Medulla oblongata (tissue), 1 donor: ENCODE results near the gene KIF1A.

ENCODE experiments used
- DNase-seq: peaks from one replicate; pipeline ENCODE4 v3.0.0-alpha.2; 2015; ENCODE audit errors: extremely low spot score

KIF1A gene

DNA sequence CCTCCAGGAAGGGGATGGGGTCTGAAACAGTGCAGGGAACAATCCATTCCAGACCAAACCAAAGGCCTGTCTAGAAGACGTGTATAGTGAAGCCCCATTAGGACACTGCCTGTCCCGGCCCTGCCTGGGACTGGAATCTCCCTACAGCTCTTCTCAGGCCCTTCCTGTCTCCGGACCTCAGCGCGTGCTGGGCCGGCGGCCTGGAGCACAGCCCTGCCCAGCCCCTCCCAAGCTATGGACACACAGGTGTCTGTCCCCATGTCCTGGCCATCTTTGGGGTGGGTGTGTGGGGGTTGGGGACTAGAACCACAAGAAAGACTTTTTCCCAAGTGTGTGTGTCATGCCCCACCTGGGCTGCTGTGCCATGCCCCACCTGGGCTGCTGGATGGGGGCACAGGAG, 51.8 kb downstream of the KIF1A start:
- no peak for DNase-seq

DNA sequence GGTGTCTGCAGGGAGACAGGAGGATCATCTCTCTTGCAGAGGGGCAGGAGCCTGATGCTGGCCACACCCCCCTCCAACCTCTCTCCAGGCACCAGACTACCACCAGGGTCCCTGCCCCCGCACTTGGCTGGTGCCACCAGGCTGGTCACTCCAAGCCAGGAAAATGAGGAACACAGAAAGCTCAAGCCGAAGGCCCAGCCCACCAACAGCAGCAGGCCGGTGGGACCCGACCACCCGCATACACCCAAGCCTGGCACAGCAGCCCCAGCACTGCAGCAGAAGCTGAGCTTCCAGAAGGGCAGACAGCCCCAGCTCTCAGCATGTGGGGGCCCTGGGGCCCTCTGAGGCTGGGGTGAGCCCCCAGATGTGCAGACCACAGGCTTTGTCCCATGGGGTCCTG, 52.7 kb downstream of the KIF1A start:
- DNase-seq = no peak

DNA sequence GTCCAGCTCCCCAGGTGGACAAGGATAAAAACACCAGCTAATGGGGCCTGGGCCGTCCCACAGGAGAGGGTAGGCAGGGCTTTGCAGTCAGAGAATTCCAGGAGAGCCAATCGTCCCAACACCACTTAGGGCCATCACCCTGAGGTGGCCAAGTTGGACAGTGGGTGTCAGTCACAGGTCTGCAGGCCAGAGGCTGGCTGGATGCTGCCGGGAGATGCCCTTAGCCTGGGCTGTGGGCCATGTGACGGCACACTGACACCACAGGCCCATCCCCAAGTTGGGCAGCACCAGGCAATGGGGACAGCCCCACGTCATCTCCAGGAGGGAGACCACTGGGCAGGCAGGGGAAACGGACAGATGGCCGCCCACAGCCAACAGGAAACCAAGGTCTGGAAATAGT, 53.9 kb downstream of the KIF1A start:
- no peak for DNase-seq

DNA sequence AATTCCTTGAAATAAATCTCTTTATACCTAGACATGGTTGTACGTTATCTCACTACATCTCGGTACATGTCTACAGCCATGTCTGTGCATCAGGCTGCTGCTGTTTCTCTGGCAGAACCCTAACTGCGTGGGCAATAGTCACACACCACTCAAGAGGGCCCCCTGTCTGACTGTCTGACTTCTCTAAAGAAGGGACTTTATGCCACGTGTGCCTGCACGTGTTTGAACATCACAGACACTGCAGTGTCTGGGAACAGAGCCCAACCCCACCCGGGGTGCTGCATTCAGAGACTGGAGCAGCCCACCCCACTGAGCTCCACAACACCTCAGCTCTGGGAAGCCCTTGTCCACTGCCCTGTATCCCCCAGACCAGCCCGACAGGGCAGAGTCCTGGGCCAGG, 55.0 kb downstream of the KIF1A start:
- DNase-seq = peak; percentile 39

DNA sequence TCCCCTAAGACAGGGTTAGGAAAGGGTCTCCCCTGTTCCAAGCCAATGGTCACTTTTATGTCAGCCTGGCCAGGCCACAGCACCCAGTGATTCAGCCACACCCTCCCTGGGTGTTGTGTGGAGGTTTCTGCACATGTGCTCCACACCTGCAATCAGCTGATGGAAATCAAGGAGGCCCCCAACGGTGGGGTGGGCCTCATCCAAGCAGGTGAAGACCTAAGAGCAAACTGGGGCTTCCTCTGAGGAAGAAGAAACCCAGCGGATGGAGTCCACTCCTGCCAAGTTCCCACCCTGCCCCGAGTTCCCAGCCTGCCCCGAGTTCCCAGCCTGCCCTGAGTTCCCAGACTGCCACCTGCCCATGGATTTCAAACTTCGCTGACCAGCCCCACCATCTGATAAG, 55.4 kb downstream of the KIF1A start:
- no peak for DNase-seq

DNA sequence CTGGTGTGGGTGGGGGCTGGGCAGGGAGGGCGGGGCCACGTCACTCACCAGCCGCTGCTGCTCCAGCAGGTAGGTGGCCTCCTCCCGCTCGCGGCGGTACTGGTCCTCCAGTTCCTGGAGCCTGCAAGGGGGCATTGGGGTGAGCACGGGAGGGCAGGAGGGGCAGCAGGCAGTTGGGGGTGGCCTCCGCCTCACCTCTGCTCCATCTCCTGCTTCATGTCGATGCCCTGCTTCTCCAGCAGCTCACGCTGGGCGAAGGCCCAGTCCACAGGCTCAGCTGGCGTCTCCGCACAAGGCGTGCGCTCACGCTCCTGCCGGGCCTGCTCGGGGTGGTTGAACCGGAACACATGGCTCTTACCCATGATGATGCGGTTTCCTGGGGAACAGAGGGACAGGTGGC, 57.0 kb downstream of the KIF1A start:
- DNase-seq = no peak

DNA sequence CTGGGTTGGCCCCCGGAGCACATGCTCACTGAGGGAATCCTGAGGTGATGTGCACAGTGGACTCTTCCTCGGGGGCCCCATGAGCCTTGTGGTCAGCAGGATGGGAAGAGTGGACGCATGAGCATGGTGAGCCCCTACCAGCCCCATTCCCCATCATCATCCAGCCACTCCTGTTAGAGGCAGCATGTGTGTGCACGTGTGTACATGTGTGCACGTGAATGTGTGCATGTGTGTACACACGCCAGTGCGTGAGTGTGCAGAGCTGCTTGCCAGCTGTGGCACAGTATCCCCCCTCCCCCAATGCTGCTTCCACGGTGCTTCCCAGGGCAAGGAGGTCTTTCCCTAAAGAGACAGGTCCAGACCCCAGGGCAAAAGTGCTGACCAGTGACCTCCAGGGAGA, 57.8 kb downstream of the KIF1A start:
- DNase-seq = no peak

DNA sequence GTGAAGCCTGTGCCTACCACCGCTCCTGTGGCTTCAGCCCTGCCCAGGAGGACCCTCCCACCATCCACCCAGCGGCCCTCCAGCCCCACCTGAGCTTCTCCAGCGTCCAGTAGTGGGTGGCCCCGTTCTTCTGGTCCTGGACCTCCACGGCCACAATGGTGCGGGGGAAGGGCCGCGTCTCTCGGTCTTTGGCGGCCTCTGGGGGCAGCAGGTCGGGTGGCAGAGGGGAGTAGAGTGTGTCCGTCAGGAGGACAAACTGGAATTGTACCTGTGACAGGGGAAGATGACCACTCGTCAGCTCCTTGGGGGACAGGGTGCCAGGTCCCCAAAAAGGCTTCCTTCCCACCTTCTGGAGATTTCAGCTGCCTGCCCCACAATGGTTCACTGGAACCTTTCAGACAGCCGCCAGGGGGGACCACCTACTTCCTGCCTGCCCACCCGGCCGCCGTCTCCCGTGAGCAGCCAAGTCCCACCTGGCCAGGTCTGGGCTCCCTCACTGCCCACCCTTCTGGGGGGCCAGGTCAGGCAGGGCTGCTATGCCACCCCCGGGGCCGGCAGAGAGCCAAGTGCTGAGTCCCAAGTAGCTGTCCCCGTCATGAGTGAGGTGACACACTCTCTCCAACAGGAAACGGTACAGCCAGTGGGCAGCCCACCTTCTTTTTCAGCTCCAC, 59.3 kb downstream of the KIF1A start:
- DNase-seq = no peak

DNA sequence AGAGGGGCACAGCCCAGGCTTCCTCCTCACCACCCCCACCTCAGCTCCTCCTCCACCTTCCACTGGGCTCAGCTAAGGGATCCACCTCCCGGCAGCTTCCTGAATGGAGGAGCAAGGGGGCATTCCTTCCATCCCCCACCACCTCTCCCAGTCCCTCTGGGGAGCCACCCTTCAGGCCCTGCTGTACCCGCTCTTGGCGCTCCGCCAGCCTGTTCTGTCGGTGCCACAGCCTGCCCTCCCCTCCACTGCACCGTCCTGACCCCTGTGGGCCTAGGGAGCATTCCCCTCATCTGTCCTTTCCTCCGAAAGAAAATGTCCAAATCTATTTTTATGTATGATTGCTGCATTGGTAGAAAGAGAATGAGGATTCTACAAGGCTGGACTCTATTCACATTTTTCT, 59.9 kb downstream of the KIF1A start:
- DNase-seq = no peak

DNA sequence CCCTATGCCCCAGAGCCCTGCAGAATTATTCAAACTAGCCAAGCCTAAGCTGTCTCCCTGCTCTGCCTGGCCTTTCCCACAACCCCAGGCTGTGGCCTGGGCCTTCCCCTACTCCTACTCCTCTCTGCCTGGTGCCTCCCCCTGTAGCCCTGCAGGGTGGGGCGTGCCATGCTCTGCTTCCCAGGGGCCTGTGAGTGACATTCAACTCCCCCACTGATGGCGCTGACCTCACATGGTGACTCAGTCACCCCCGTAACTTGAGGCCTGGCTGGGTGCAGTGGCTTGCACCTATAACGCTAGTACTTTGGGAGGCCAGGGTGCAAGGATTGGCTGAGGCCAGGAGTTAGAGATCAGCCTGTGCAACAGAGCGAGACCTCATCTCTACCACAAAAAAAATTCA, 60.6 kb downstream of the KIF1A start:
- no peak for DNase-seq

DNA sequence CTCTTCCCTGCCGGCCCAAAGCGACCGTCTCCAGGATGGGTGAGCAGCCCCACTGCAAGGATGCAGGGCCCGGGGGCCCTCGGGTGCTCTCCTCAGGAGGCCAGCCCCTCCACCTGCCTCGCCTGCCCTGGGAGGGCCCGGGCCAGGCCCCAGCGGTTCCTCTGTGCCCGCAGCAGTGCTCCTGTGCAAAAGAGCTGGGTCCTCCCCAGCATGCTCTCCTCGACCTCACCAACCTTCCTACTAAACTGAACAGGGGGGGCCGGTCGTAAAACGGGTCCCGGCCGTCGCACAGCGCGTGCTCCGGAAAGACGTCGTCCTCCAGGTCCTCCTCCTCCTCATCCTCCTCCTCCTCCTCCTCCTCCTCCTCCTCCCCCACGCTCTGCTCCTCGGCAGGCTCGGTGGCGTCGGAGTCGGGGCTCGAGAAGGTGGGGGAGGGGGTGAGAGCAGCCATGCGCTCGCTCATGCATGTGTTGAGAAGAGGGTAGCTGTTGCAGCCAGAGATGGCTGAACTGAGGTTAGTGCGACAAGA, 62.9 kb downstream of the KIF1A start:
- no peak for DNase-seq

DNA sequence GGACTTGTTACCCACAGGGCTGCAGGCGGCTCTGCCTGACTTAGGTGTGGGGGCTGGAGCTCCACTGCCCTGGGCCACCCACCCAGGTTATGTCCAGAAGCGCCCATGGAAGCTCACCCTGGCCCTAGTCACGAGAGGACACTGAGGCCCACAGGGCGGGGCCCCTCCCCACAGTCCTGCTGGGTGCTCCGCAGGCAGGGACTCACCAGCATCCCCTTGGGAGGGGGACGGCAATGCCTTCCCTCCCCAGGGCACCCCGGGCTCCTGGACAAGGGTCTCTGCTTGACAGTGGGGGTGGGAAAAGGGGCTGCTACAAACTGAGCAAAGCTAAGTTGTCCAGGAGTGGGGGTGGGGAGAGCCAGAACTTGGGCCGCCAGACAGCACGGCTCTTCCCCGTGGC, 67.8 kb downstream of the KIF1A start:
- no peak for DNase-seq

DNA sequence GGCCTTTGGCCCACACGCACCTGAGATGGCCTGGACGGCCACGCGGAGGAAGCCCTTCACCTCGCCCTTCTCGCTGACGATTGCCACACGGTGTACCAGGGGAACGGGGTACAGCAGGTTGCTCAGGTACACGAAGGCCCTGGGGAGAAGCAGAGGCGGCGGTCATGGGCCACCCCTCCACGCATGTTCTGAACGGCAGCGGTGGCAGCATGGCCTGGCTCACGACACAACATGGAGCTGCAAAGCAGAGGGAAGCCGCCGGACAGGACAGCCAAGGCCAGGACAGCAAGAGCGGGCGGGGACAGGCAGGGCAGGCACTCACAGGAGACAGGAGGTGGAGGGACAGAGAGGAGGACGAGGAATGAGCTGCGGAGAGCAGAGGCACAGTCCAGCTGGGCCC, 69.6 kb downstream of the KIF1A start:
- DNase-seq = no peak

DNA sequence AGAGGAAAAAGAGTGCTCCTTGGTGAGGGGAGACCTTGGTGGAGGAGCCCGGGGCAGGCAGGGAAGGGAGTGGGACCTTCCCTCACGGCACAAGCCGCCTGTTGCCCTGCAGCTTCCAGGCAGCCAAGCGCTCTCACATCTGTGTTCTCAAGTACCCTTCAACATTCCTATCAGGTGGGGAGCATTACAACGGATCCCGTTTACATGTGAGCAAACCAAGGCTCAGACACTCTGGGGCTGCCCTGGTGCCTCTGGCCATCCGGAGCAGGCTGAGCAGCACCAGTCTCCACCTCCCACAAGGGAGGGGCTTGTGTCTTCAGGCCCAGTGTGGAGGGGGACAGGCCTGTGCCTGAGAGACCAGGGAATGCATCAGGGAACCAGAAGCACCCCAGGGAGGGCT, 70.5 kb downstream of the KIF1A start:
- no peak for DNase-seq

DNA sequence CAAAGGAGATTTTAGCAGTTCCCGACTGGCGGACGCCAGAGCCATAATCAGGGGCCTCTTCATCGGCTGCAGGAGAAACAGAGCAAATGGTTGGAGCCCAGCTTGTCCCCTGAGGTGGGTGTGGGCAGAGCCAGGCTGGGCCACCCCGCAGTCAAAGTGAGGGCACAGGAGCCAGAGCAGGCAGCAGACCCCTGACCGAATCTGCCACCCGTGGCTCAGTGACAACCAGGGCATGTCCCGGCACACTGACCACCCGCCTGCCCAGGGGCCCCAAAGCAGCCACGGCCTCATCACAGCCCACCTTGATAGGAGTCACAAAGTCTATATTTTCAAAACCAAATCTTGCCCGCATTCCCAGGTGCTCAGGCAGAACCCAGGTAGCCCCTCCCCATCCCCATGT, 72.8 kb downstream of the KIF1A start:
- DNase-seq = no peak

DNA sequence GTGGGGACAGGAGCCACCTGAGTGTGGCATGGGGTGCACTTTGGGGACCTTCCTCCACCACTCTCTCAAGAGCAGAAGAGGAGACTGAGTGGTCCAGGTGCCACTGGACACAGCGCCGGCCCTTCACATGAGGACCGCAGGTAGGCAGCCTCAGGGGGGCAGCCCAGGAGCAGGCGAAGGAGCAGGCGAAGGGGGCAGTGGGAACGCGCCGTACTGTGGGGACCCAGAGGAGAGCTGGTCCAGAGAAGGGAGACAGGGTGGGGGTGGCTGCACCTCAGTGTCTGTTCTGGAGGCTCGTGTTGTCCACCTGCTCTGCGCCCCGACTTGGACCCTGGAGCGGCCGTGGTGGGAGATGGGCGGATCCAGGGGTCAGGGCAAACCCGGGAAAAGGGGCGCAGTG, 73.3 kb downstream of the KIF1A start:
- no peak for DNase-seq

DNA sequence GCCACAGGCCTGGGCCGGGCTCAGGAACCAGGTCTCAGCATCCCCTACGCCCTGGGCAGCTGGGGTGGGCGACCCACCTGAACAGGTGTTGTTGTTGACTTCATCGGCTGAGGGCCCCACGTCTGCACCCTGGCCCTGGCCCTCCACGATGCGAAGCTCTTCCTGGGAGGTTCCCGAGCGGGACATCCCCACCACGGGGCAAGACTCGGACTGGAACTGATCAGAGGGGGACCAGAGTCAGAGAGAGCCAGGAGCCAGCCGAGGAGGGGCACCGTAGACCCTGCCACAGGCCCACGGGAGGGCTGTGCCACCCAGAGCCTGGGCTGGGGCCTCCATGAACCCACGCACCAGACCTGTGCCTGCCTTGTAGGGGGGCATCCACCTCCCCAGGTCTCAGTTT, 74.1 kb downstream of the KIF1A start:
- DNase-seq = no peak

DNA sequence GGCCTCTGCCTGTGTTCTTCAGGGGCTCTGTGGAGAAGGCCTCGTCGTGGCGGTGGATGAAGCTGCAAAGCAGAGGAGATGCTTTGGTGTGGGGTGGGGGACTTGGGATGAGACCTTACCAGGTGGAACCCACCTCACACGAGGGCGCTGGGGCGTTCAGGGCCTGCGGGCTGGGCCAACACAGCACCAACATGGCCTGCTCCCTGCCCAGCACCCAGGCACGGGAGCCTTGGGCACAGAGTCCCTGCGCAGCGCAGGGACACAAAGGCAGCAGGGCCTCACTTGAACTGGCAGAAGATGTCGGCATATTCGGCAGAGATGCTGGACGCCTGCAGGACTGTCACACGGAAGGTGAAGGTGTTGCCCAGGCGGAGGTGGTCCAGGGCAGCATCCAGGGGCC, 74.6 kb downstream of the KIF1A start:
- no peak for DNase-seq

DNA sequence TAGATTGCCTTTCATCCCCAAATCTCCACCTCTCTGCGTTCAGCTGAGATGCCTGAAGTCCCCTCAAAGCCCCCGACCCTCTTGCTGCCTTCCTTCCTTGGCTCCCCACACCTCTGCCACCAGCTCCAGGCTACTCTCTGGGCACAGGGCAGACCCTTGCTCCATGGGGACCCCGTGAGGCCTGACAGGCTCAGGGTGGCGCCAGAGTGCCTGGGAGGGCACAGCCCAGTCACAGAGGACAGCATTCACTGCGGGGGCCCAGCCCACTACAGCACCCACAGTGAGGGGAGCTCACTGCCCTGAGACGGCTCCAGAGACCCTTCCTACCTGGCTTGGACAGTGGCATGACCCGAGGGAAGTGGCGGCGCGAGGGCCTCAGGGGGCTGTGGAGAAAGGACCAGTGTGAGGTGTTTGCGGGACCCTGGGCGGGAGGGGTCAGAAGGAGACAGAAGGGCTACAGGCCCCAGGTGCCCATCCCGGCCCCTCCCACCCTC, 77.4 kb downstream of the KIF1A start:
- no peak for DNase-seq

DNA sequence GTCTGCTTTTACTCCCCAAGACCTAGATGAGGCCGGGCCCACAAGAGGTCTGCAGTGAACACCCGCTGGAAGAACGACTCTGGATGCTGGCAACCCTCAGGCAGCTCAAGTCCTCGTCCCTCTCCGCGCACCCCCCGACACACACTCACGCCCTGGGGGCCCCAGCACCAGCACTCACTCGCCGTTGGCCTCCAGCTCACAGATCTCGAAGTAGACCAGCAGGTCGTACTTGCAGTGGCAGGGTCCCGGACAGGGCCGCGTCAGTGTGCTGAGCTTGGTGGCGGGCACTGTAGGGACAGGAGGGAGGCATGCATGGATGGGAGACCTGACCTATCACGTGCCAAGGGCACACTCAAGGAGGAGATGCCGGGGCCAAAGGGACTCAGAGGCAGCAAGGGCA, 78.9 kb downstream of the KIF1A start:
- DNase-seq = no peak

DNA sequence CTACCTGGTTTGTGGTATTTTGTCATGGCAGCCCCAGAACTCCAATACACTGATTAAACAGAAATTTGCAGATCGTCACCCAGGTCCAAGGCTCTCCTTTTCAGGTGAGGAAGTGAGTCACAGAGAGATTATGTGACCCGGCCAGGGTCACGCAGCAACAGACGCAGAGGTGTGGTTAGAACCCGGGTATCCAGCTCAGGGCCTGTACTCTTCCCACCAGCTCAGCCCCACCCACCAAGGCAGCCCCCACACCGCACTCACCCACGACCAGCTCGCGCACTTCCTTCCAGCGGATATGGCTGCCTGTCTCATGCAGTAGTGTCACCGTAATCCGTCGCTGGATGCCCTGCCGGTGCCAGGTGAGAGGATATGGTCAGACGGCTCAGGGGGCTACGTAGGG, 80.2 kb downstream of the KIF1A start:
- no peak for DNase-seq

DNA sequence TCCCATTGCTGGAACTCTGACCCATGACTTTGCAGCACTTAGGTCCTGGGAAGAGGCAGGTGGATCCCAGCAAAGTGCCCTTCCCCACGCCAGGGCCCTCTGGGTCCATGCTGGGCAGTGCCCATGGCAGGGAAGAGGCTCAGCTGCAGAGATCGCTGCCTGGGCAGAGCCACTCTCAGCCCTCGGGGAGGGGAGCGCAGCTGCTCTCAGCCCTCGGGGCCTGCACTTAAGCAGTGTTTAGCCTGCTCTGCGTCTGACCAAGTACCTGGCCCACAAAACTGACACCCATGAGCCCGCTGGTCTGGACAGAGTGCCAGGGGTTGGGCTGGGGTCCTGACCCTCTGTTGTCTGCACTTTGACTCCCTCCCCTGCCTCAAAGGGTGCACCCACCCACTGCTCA, 82.1 kb downstream of the KIF1A start:
- DNase-seq = no peak

DNA sequence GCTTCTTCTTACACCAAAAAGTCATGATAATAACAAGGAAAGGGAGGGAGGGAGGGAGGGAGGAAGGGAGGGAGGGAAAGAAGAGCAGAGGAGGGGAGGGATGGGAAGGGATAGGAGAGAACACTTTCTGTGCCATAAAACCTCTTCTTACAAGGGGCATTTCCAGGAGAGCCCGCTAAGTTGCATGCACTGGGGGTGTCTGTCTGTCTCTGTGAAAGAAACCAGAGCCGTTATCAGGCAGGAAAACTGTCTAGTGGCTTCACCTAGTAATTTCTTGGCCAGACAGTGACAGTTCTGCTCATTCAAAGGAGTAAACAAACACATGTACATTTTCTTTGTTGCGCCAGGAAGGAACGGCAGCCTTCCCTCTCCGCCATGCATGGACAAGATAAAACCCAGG, 82.5 kb downstream of the KIF1A start:
- DNase-seq = no peak
